Osteocyte (in vitro differentiated cells): ENCODE data around the gene SLC24A5. TPM values are rescaled to one million over a fixed set of nuclear protein-coding genes. Genes with fewer than 3 reads are reported as not detected.
A peak's percentile ranks its signal among the peaks of the same experiment; 100 is the strongest.

Experiments
- DNase-seq: peaks from one replicate; pipeline ENCODE4 v3.0.0; 2021; ENCODE audit warnings: mixed read lengths; ENCODE audit not compliant: unreplicated experiment; ENCODE audit errors: extremely low spot score
- H3K27ac Mint-ChIP-seq: one replicate; pipeline ENCODE4 v1.8.0; 2021; ENCODE audit warnings: mild to moderate bottlenecking, mixed read lengths; ENCODE audit not compliant: unreplicated experiment
- H3K27me3 Mint-ChIP-seq: one replicate; pipeline ENCODE4 v1.8.0; 2021; ENCODE audit warnings: mixed read lengths; ENCODE audit not compliant: unreplicated experiment
- H3K36me3 Mint-ChIP-seq: one replicate; pipeline ENCODE4 v1.8.0; 2021; ENCODE audit warnings: mixed read lengths; ENCODE audit not compliant: unreplicated experiment
- H3K4me1 Mint-ChIP-seq: one replicate; pipeline ENCODE4 v1.8.0; 2021; ENCODE audit warnings: mixed read lengths; ENCODE audit not compliant: unreplicated experiment
- H3K4me3 Mint-ChIP-seq: one replicate; pipeline ENCODE4 v1.8.0; 2021; ENCODE audit warnings: mild to moderate bottlenecking, moderate library complexity, mixed read lengths; ENCODE audit not compliant: unreplicated experiment
- H3K9me3 Mint-ChIP-seq: one replicate; pipeline ENCODE4 v1.8.0; 2021; ENCODE audit warnings: mixed read lengths; ENCODE audit not compliant: unreplicated experiment
- total RNA-seq: library from RNA; stranded (reverse); gene quantifications from 2 replicates; pipeline ENCODE4 v1.2.1, GENCODE V29; 2021
- TF ChIP-seq, protein P1 (sequence below): fragments of 200-600 bp; sonication (generic); IDR thresholded peaks from 2 replicates; pipeline ENCODE4 v1.5.0; 2021; ENCODE audit warnings: antibody characterized with exemption, mild to moderate bottlenecking, moderate library complexity

The SLC24A5 gene
- total RNA-seq, 1 donor from 2014 or later = not detected

DNA sequence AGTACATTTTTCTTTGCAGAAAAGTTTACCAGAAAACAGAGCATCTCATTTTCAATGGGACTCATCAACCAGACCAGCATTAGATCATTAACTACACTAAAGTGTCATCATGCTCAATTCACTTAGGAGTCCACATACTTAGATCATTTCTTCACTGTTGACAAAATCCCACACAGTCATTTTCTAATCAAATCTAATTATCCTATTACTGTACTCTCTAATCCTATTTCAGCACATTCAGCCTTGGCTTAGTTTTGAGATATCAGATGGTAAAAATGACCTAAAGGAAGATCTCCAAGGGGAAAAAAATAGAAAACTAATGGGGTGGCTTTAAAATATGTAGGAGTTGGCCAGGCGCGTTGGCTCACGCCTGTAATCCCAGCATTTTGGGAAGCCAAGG lies 65.5 kb downstream of the SLC24A5 start:
- Mint-ChIP-seq H3K4me3 (no peak overlapping the region), H3K27me3 (peaks cover 59% of the 10 kb centered on the region), H3K4me1 (peaks cover 3% of the 10 kb centered on the region), H3K27ac (no peak overlapping the region), H3K36me3 (no peaks in the 10 kb centered on the region), H3K9me3 (no peaks in the 10 kb centered on the region)
- no peak for DNase-seq
- TF ChIP-seq, protein P1, sequence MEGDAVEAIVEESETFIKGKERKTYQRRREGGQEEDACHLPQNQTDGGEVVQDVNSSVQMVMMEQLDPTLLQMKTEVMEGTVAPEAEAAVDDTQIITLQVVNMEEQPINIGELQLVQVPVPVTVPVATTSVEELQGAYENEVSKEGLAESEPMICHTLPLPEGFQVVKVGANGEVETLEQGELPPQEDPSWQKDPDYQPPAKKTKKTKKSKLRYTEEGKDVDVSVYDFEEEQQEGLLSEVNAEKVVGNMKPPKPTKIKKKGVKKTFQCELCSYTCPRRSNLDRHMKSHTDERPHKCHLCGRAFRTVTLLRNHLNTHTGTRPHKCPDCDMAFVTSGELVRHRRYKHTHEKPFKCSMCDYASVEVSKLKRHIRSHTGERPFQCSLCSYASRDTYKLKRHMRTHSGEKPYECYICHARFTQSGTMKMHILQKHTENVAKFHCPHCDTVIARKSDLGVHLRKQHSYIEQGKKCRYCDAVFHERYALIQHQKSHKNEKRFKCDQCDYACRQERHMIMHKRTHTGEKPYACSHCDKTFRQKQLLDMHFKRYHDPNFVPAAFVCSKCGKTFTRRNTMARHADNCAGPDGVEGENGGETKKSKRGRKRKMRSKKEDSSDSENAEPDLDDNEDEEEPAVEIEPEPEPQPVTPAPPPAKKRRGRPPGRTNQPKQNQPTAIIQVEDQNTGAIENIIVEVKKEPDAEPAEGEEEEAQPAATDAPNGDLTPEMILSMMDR = no peak

- Mint-ChIP-seq H3K4me3 (no peak overlapping the region), H3K4me1 (peaks cover 6% of the 10 kb centered on the region)
- TF ChIP-seq, protein P1 = no peak
Observed at GRCh38 chr15:48190932-48191573, 70.3 kb downstream of the SLC24A5 start.

DNA sequence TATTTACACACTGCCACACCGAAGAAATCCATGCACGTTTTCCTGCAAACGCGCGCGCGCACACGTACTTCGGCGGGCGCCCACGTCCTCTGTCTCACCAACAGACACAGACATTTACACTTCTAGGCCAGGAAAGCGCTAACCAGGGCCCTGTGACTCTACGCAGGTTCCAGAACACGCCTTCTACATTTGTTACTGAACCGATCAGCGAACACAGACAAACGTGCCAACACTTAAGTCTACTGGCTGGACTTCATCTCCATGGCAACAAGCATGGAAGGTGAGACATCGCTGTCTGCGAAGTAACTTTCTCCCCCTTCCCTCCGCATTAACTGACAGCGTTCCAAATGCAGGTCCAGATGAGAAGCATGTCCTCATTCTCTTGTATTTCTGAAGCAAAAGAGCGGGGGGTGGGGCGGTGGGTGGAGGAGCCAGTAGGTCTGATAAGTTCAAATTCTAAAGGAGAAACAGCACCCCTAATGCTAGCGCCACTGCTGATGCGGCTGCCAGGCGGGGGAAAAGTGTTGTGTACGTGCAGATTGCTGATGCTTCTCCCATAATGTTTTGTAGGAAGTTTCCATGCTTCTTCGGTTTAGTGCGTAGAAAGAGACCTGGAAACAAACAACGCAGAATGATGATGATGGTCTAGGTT lies 70.9 kb downstream of the SLC24A5 start, which contains the start of gene CTXN2:
TSS of gene CTXN2 (plus strand) at position 92 of the 652 bp plus-strand sequence. CDS start 9,636 bp downstream, outside the sequence.
- TF ChIP-seq, protein P1 = no peak
- DNase-seq = no peak
- H3K4me1 Mint-ChIP-seq = peaks cover 6% of the 10 kb centered on the region
- H3K27ac Mint-ChIP-seq = no peak within 1 kb of the TSS
- H3K27me3 Mint-ChIP-seq = peaks cover 40% of the 10 kb centered on the region
- H3K36me3 Mint-ChIP-seq = no peaks in the 10 kb centered on the region
- no peak within 1 kb of the TSS for H3K4me3 Mint-ChIP-seq
- no peaks in the 10 kb centered on the region for H3K9me3 Mint-ChIP-seq

More at GRCh38 chr15:48190932-48191573, 70.3 kb downstream of the SLC24A5 start:
- no peak overlapping the region for H3K27ac Mint-ChIP-seq
- DNase-seq = peak; percentile 88
- H3K9me3 Mint-ChIP-seq = no peaks in the 10 kb centered on the region
- H3K27me3 Mint-ChIP-seq = peaks cover 40% of the 10 kb centered on the region
- no peaks in the 10 kb centered on the region for H3K36me3 Mint-ChIP-seq

Other genes with a start within 250 kb of the SLC24A5 start
- 26.4 and 27.4 TPM in 2 replicates for gene MYEF2, start 57.3 kb downstream of the SLC24A5 start, total RNA-seq
- not detected in 2 replicates for gene CTXN2, start 70.7 kb downstream of the SLC24A5 start, total RNA-seq
- gene SLC12A1, start 85.3 kb downstream of the SLC24A5 start, total RNA-seq = not detected in 2 replicates
- gene DUT, start 210.4 kb downstream of the SLC24A5 start, total RNA-seq = 76.7 and 81.0 TPM in 2 replicates